GM21528 (cell line): ENCODE data around the gene SCG5.

Experiments used
- ATAC-seq: cut with Tn5 transposase; IDR thresholded peaks from one replicate; pipeline ENCODE4 v1.9.1; 2021; ENCODE audit warnings: mild to moderate bottlenecking, moderate library complexity; ENCODE audit not compliant: unreplicated experiment, low FRiP score

The SCG5 gene

GRCh38 chr15:32718821-32719716, 77.6 kb downstream of the SCG5 start:
- no peak for ATAC-seq

DNA sequence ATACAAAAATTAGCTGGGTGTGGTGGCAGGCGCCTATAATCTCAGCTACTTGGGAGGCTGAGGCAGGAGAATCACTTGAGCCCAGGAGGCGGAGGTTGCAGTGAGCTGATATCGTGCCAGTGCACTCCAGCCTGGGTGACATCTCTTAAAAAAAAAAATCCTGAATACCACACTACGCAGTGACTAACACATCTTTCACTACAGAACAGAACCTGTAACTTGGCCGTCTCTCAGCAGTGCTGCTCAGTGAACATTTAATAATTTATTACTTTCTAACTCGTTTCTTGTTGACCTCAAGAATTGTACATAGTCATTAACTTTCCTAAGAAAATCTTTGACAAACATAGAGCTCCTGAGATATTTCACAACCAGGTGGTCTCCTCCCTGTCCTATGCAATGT, 80.1 kb downstream of the SCG5 start:
- ATAC-seq = no peak

DNA sequence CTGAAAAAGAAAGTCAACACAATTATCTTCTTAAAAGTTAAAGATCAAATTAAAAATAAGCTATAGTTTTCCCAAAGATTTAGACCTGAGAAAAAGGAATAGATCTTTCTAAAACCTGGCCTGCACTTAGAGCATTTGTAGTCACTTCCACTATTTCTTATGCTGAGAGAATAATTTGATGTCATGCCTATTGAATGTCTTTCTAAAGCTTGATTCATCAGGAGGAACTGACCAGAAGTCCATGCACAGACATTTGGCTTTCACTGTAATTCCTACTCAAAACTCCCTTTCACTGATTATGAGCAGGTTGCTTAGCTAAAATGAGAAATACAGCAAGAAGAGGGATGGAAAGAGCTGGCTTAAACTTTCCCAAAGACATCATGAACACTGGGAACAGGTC, 80.6 kb downstream of the SCG5 start:
- no peak for ATAC-seq

DNA sequence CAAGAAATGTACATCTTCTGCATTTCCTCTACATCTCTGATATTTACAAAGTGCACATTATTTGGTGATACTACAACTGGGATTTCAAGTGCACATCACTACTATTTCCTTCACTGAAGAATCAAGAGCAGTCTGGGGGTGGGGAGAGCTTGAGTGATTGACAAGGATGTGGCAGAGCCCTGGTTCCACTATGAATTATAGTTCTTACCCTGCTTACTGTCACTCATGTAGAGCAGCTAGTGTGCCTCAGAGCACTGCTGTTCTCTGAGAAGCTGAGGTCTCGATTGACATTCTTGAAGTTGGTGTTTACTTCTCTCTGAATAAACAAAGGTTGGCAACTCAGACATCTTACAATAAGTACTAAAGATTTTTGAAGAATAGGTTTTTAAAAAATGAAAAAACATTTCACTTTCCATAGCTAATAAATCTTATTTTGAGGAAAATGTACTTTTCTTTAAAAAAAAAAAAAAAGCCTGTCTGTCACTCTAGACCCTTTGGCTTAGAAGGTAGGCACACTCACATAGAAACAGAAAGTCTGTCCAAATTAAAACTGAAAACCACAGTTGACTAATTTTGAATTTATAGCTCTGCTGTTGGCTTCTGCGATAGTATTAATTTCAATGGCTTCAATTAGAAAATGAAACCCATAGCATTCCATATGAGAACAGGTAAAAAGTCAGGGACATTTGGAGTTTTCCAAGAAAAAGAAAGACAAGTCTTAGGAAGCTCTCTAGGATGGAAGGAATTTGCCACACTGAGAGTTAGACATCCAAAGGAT, 81.8 kb downstream of the SCG5 start:
- peak; percentile 95 for ATAC-seq

GRCh38 chr15:32729700-32730395, 88.3 kb downstream of the SCG5 start:
- ATAC-seq = no peak

DNA sequence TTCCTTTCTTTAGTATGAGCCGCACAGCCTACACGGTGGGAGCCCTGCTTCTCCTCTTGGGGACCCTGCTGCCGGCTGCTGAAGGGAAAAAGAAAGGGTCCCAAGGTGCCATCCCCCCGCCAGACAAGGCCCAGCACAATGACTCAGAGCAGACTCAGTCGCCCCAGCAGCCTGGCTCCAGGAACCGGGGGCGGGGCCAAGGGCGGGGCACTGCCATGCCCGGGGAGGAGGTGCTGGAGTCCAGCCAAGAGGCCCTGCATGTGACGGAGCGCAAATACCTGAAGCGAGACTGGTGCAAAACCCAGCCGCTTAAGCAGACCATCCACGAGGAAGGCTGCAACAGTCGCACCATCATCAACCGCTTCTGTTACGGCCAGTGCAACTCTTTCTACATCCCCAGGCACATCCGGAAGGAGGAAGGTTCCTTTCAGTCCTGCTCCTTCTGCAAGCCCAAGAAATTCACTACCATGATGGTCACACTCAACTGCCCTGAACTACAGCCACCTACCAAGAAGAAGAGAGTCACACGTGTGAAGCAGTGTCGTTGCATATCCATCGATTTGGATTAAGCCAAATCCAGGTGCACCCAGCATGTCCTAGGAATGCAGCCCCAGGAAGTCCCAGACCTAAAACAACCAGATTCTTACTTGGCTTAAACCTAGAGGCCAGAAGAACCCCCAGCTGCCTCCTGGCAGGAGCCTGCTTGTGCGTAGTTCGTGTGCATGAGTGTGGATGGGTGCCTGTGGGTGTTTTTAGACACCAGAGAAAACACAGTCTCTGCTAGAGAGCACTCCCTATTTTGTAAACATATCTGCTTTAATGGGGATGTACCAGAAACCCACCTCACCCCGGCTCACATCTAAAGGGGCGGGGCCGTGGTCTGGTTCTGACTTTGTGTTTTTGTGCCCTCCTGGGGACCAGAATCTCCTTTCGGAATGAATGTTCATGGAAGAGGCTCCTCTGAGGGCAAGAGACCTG, 89.5 kb downstream of the SCG5 start:
- no peak for ATAC-seq

GRCh38 chr15:32732574-32733157, 91.2 kb downstream of the SCG5 start:
- no peak for ATAC-seq

GRCh38 chr15:32733281-32733680, 91.8 kb downstream of the SCG5 start:
- ATAC-seq = no peak

DNA sequence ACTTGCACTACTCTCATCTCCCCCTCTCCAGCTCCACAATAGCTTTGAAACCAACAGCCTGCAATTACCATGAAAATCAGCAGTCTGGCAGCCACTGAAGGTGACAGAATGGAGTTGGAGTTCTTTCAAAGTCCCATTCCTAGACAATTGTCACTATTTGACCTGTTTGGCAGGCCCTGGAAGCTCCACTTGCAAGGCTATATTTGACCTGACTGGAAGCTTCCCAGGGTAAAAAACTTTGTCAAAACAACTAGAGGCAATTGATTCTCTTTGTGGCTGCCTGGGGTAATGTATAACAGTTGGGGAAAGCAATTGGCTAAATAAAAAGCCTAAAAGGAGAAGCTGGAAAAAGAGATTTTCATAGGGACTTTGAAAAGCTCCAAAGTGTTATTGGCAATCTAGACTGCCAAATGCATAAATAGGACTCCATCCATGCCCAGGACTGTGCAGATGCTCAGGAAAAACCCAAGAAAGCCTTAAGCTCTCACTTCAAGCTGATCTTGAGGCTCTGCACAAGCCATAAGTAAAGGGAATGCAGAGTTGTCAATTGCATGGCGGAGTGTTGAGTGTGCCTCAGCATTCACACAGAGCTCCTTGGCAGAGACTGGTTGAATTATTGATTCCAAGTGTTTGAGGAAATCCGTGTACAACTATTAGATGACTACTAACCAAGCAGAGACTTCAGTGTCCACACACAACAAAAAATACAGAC, 94.6 kb downstream of the SCG5 start:
- ATAC-seq = no peak

- no peak for ATAC-seq
These were observed 95.2 kb downstream of the SCG5 start for GRCh38 chr15:32736701-32737061.

- ATAC-seq = no peak
These were observed 95.8 kb downstream of the SCG5 start for GRCh38 chr15:32737304-32737703.

- no peak for ATAC-seq
These were observed 97.2 kb downstream of the SCG5 start for GRCh38 chr15:32738666-32739065.

DNA sequence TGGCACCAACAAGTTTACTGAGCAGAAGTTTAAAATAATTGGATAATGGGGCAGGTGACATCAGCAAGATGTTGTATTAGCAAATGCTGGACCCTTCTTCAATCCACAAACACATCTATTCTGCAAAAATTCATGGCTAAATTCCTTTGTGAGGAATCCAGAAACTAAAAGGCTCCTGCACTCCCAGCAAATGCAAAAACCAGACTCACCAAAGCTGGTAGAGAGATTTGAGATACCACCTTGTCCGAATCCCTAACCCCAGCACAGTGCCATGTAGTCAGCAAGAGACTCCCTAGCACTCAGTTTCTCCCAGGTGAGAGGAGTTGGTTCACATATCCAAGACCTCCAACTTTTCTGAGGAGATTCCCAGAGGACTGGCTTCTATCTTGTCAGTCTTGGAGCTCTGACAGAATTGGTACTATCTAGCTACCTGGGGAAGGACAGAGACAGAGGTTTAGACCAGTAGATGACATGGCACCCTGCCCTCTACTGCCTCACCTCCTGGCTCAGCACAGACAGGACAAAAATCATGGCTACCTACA, 98.1 kb downstream of the SCG5 start:
- ATAC-seq = no peak

DNA sequence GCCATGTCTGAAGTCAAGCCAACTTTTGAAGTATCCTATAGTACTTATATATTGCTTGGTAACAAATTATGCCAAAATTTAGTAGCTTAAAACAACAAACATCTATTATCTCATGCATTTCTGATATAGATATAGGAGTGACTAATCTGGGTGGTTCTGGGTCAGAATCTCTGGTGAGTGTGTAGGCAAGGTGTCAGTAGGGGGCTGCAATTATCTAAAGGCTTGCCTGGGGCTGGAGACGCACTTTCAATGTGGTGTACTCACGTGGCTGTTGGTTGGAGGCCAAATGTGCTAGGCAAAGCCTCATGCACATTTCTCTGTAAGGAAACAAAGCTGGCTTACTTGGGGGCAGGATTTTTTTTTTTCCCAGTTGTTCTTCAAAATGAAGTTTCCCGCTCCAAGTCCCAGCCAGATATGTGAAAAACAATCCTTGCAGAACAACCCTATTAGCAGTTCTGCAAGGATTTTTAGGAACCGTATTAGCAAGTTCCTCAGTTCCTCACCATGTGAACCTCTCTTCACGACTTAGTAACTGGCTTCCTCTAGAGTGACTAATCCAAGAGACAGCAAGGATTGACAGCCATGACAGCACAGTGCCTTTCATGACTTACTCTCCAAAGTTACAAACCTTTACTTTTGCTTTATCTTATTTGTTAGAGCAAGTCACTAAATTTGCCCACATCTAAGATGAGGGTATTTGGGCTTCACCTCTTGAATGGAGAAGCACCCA, 102.1 kb downstream of the SCG5 start:
- no peak for ATAC-seq

DNA sequence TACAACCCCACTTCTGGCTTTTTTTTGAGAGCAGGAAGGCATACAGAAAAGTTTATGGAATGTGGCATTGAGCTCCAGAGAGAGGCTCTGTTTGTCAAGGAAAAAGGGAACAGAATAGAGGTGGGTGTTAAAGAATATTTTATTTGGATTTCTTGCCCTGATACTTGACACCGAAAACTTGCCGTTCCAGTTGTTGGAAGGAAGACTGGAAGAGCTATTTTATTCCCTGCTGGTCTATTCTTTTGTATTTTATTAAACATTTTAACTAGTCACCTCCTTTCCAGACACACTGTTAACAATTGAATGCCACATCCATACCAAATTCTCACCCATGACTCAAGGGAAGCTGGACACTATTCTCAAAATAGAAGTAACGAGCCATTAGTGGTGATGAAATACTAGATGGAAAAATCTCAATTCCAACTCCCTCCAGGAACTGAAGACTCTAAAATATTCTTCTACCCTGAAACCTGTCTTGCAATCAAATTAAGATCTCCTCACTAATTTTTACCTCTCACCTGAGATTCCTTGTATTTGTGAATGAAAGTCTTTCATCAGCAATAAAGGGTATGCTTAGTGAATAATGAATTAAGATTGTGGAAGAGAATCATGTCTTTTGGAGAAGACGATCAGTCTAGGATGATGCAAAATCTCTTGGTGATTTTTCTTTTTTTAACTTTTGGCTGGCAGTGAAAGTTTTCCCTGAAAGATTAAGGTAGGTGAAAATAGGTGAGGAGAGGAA, 104.8 kb downstream of the SCG5 start:
- ATAC-seq = no peak
